ENCODE results near the gene CEMIP.

GRCh38 chr15:80967451-80967850, 188.3 kb downstream of the CEMIP start:
- no peak for TF ChIP-seq CTCF (IDR thresholded peaks at IDR 0.05)
- no peak for TF ChIP-seq ZFX (IDR thresholded peaks at IDR 0.05; ENCODE audit: borderline replicate concordance)
